K562 (cell line): ENCODE data around the gene BCL10.

Experiments used
- JUNB ChIP-seq: fragments of 450-650 bp; formaldehyde crosslinking; conservative IDR thresholded peaks from 2 replicates; pipeline ENCODE4 v1.4.0; 2020; ENCODE audit warnings: mild to moderate bottlenecking
- MED1 ChIP-seq: sonication (generic); formaldehyde crosslinking; IDR thresholded peaks from 2 replicates; pipeline ENCODE4 v1.8.1; 2023; ENCODE audit warnings: missing genetic modification reagents, borderline replicate concordance
- RCOR1 ChIP-seq, 2 experiments: IDR thresholded peaks; 2 replicates each; pipeline ENCODE4 v1.6.1; 2012; ENCODE audit warnings: low read depth in 2 of 2, low read length in 2 of 2, borderline replicate concordance in 1 of 2, improper control_type of control experiment in 1 of 2
- TRIM24 ChIP-seq, 2 experiments: fragments of 450-650 bp; IDR thresholded peaks; 2 replicates each; pipeline ENCODE4 v1.6.1; 2016
- TF ChIP-seq, protein P1 (sequence below), 3 experiments: IDR thresholded peaks in 2 of 3; conservative IDR thresholded peaks in 1 of 3; 2 replicates each; pipeline ENCODE4 v1.5.1; 2011 to 2012; ENCODE audit warnings: low read length in 3 of 3, mild to moderate bottlenecking in 3 of 3, control low read depth in 2 of 3, improper control_type of control experiment in 1 of 3, inconsistent platforms in 1 of 3, low read depth in 1 of 3, mixed read lengths in 1 of 3, moderate library complexity in 1 of 3; ENCODE audit not compliant: insufficient read depth in 2 of 3
- TF ChIP-seq, protein P2 (sequence below): sonication (generic); formaldehyde crosslinking; IDR thresholded peaks from 2 replicates; pipeline ENCODE4 v1.9.0; 2022; ENCODE audit warnings: mild to moderate bottlenecking, missing genetic modification reagents

DNA sequence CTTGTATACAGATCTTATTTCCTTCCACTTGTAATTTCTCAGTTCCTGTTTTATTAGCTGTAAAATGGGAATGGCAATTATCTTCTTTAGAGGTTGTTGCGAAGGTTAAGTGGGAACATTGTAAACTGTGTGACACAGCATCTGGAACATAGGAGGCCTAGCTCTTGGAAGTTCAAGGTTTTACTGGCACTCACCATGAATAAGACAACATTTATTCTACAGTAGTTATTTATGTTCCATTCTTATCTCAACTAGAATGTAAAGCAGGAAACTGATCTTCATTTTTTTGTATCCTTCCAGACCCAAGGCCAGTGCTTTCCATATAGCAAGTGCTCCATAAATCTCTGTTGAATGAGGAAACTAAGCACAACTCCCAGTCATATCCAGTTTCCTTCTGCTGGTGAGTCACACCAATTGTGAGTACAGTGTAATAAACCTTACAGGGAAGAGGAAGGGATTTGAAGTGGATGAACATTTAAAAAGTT is 1.4 kb downstream of the BCL10 start:
- TF ChIP-seq MED1 (CRISPR knock-in tag): no peak
- TF ChIP-seq JUNB (CRISPR knock-in tag): no peak
- TF ChIP-seq, protein P1, sequence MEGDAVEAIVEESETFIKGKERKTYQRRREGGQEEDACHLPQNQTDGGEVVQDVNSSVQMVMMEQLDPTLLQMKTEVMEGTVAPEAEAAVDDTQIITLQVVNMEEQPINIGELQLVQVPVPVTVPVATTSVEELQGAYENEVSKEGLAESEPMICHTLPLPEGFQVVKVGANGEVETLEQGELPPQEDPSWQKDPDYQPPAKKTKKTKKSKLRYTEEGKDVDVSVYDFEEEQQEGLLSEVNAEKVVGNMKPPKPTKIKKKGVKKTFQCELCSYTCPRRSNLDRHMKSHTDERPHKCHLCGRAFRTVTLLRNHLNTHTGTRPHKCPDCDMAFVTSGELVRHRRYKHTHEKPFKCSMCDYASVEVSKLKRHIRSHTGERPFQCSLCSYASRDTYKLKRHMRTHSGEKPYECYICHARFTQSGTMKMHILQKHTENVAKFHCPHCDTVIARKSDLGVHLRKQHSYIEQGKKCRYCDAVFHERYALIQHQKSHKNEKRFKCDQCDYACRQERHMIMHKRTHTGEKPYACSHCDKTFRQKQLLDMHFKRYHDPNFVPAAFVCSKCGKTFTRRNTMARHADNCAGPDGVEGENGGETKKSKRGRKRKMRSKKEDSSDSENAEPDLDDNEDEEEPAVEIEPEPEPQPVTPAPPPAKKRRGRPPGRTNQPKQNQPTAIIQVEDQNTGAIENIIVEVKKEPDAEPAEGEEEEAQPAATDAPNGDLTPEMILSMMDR (IDR thresholded peaks at IDR 0.05 in 2 of 3, conservative IDR thresholded peaks at IDR 0.05 in 1 of 3; ENCODE audit: insufficient read depth in 2 of 3, low read depth in 1 of 3, low read length in 3 of 3): no peak
- no peak for TF ChIP-seq TRIM24 (IDR thresholded peaks at IDR 0.05)
- TF ChIP-seq, protein P2, sequence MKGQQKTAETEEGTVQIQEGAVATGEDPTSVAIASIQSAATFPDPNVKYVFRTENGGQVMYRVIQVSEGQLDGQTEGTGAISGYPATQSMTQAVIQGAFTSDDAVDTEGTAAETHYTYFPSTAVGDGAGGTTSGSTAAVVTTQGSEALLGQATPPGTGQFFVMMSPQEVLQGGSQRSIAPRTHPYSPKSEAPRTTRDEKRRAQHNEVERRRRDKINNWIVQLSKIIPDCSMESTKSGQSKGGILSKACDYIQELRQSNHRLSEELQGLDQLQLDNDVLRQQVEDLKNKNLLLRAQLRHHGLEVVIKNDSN (CRISPR knock-in tag): no peak
- no peak for TF ChIP-seq RCOR1 (IDR thresholded peaks at IDR 0.05; ENCODE audit: borderline replicate concordance in 1 of 2, low read depth in 2 of 2, low read length in 2 of 2)
